A673 (cell line): ENCODE measurements around the gene TANC1. TPM values are rescaled to one million over a fixed set of nuclear protein-coding genes. Genes with fewer than 3 reads are reported as not detected.

ENCODE experiments used
- BruUV-seq: library from RNA; stranded (reverse); fragments of 400-500 nt; replicated peaks from 2 replicates; lab custom pipeline; 2021; lab: Mats Ljungman, UMichigan
- CTCF ChIA-PET: fragments of 300-600 bp; sonication (Branson Sonifier 250); formaldehyde crosslinking; loops from one replicate; lab custom pipeline; 2022; ENCODE audit warnings: antibody characterized with exemption; lab: Charles Lee
- POLR2A ChIA-PET: fragments of 300-600 bp; sonication (Branson Sonifier 250); formaldehyde crosslinking; loops from one replicate; lab custom pipeline; 2022; ENCODE audit warnings: antibody characterized with exemption; ENCODE audit not compliant: low non-redundant PET; lab: Charles Lee
- DNase-seq: peaks from one replicate; pipeline ENCODE4 v3.0.0-alpha.2; 2015; ENCODE audit warnings: low spot score
- H3K27ac ChIP-seq: fragments of 200-600 bp; sonication (generic); 2 replicates; pipeline ENCODE4 v1.5.1; 2016; ENCODE audit warnings: mixed run types, low read depth, mild to moderate bottlenecking, mixed read lengths, antibody characterized with exemption, low read length; ENCODE audit not compliant: poor library complexity, severe bottlenecking
- H3K27me3 ChIP-seq: fragments of 200-600 bp; sonication (generic); replicated peaks from 2 replicates; pipeline ENCODE4 v1.6.1; 2017; ENCODE audit warnings: mixed run types, low read depth, mild to moderate bottlenecking, mixed read lengths, antibody characterized with exemption, low read length; ENCODE audit not compliant: insufficient read depth, poor library complexity
- H3K36me3 ChIP-seq: fragments of 200-600 bp; sonication (generic); 2 replicates; pipeline ENCODE4 v1.6.1; 2016; ENCODE audit warnings: mixed run types, mild to moderate bottlenecking, mixed read lengths, antibody characterized with exemption, low read length; ENCODE audit not compliant: insufficient read depth, poor library complexity, severe bottlenecking
- H3K4me1 ChIP-seq: fragments of 200-600 bp; sonication (generic); 2 replicates; pipeline ENCODE4 v1.6.1; 2017; ENCODE audit warnings: mixed run types, mild to moderate bottlenecking, mixed read lengths, antibody characterized with exemption, low read length; ENCODE audit not compliant: insufficient read depth, poor library complexity, severe bottlenecking
- H3K4me3 ChIP-seq: fragments of 200-600 bp; sonication (generic); 2 replicates; pipeline ENCODE4 v1.5.1; 2016; ENCODE audit warnings: low read depth, mixed run types, mild to moderate bottlenecking, mixed read lengths, low read length; ENCODE audit not compliant: poor library complexity, severe bottlenecking
- H3K9me3 ChIP-seq: fragments of 200-600 bp; sonication (generic); 2 replicates; pipeline ENCODE4 v1.6.1; 2016; ENCODE audit warnings: mixed run types, low read depth, mild to moderate bottlenecking, mixed read lengths, antibody characterized with exemption, low read length; ENCODE audit not compliant: poor library complexity, severe bottlenecking
- CTCF ChIP-seq: fragments of 300-800, 200-600 bp; sonication (generic); conservative IDR thresholded peaks from 2 replicates; pipeline ENCODE4 v1.5.1; 2017; ENCODE audit warnings: low read depth, mild to moderate bottlenecking, antibody characterized with exemption, low read length, moderate library complexity, mixed read lengths
- EZH2 ChIP-seq: fragments of 200-600 bp; sonication (generic); IDR thresholded peaks from 2 replicates; pipeline ENCODE4 v1.6.1; 2017; ENCODE audit warnings: borderline replicate concordance, low read depth, mild to moderate bottlenecking, mixed read lengths, antibody characterized with exemption, low read length; ENCODE audit not compliant: poor library complexity, severe bottlenecking
- intact Hi-C: fragments of 100-400 bp; cut with micrococcal nuclease; formaldehyde crosslinking; loops from one replicate; pipeline ENCODE4 v1.10.0; 2022; ENCODE audit not compliant: unreplicated experiment
- total RNA-seq: library from RNA; stranded (reverse); gene quantifications from 2 replicates; pipeline ENCODE4 v1.2.3, GENCODE V29; 2021

The TANC1 gene
- total RNA-seq, 1 experiment from 2014 or later, result 9.0 TPM

DNA sequence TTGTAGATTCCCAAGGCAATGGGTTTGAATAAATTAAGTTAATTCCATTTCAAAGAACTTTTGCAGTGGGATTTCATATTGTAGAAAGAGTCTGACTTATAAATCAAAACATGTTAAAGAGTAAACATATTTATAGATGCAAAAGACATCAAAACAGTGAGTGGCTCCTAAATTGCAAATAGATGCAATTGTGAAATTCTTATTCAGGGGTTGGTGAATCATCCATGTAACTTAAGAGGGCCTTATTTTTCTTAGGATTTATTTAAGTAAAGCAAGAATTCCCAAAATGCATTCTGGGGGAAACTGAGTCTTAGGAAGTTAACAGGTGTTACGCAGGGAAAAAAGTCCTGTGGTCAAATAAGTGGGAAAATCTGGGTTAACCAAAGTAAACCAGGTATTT lies 11.3 kb downstream of the TANC1 start:
- Histone ChIP-seq H3K36me3 (no peaks in the 10 kb centered on the region), H3K4me1 (peaks cover 15% of the 10 kb centered on the region), H3K27ac (no peak overlapping the region), H3K27me3 (no peaks in the 10 kb centered on the region), H3K9me3 (no peaks in the 10 kb centered on the region), H3K4me3 (no peak overlapping the region)
- DNase-seq, result no peak
- no TSS peak for BruUV-seq
- intact Hi-C loops, result no loop called here
- no peak for TF ChIP-seq EZH2
- no peak for TF ChIP-seq CTCF
- ChIA-PET CTCF (no interaction called here), POLR2A (no interaction called here)

DNA sequence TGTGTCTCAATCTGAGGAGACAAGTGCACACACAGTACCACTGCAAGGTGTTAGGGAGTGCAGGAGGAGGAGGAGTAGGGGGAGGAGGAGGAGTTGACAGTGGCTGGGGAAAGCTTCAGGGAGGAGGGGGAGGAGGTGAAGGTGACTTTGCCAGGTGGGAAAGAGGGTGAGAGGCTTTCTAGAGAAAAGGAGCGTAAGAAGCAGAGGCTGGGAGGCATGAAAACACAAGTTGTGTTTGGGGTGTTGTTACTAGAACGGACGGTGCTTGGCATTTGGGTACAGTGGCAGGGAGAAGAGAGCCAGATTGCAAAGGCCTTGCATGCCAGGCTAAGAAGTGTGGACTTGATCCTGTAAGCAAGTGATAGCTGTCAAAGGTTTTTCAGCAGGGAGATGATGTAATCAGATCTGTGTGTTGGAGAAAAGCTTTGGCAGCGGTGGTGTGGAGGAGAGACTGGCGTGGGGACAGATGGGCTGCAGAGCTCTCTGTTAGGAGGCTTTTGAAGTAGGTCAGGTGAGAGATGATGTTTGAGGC lies 16.2 kb downstream of the TANC1 start:
- POLR2A ChIA-PET, result no interaction called here
- Histone ChIP-seq H3K27ac (no peak overlapping the region), H3K4me3 (no peak overlapping the region), H3K27me3 (no peaks in the 10 kb centered on the region), H3K36me3 (no peaks in the 10 kb centered on the region), H3K4me1 (peaks cover 16% of the 10 kb centered on the region), H3K9me3 (no peaks in the 10 kb centered on the region)
- TF ChIP-seq CTCF (no peak), EZH2 (no peak)
- CTCF ChIA-PET, result interaction anchor here (0.6 kb wide), 1 partner anchor 1829 kb away, joined by 3 read pairs; no protein-coding TSS in a partner anchor
- intact Hi-C loops, result no loop called here
- no TSS peak for BruUV-seq
- no peak for DNase-seq

DNA sequence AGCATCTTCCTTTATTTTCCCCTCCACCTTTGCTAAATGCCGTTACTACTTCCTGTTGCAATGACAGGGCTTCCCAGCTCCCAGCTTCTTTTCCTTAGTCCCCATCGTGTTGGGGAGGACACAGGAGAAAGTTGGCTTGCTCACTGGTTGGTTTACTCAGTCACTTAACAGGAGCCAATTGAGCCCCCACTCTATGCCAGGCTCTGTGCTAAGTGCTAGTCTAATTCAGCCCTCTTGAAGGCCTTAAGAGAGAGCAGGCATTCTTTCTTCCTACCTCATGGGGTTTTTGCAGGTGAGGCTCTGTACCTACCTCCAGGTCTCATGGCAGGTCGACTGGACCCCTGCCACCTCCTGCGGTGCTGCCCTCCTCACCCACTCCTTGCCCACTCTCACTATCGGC lies 20.1 kb downstream of the TANC1 start:
- Histone ChIP-seq H3K4me3 (no peak overlapping the region), H3K27me3 (no peaks in the 10 kb centered on the region), H3K27ac (no peak overlapping the region), H3K4me1 (peaks cover 6% of the 10 kb centered on the region), H3K36me3 (no peaks in the 10 kb centered on the region), H3K9me3 (no peaks in the 10 kb centered on the region)
- CTCF ChIA-PET, result no interaction called here
- TF ChIP-seq CTCF, result no peak
- no peak for TF ChIP-seq EZH2
- intact Hi-C loops, result no loop called here
- POLR2A ChIA-PET, result no interaction called here
- BruUV-seq, result no TSS peak
- no peak for DNase-seq
